Measurements from ENCODE around the gene RAB37.

The RAB37 gene

DNA sequence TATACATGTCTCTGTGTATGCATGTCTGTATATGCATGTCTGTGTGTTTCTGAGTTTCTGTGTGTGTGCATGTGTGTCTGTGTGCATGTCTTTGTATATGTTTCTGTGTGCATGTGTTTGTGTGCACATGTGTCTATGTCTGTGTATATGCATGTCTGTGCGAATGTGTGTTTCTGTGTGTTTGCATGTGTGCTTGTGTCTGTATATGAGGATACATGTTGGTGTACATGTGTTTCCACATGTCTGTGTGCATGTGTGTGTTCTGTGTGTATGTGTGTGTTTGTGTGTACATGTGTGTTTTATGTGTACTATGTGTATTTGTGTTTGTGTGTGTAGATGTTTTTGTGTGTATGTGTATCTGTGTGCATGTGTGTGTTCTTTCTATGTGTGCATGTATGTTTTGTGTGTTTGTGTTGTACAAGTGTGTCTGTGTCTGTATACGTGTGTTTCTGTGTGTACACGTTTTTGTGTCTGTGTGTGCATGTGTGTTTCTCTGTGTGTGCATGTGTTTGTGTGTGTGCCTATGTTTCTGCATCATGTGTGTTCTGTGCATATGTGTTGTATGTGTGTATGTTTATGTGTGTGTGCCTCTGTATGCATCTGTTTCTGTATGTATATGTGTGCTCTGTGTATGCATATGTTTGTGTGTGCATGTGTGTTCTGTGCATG lies 8.9 kb upstream of the RAB37 start:
- DNase-seq (ENCODE audit: low read depth, low spot score) = no peak

DNA sequence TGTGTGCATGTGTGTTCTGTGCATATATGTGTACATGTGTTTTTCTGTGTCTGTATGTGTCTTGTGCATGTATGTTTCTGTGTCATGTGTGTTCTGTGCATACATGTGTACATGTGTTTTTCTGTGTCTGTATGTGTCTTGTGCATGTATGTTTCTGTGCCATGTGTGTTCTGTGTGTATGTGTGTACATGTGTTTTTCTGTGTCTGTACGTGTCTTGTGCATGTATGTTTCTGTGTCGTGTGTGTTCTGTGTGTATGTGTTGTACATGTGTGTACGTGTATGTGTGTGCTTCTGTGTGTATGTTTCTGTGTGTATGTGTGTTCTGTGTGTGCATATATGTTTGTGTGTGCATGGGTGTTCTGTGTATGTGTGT lies 8.4 kb upstream of the RAB37 start:
- DNase-seq (ENCODE audit: low read depth, low spot score) = no peak

DNA sequence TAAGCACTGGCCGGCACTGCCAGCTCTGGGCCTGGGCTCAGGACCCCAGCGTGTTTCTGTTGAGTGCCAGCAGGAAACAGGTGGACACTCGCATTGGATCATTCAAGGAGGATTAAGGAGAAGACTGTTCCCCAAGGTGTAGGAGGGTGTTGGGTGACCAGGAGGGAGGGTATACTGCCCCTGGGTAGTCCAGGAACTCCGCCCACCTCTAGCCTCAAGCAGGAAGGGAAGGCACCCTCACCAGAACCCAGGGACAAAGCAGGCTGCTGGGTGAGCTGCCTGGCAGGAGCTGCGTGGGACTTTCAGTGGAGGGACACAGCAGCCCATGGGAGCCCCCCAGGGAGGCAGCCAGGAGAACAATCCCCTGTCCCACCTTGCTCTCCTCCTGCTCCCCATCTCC lies 7.7 kb upstream of the RAB37 start:
- no peak for DNase-seq (ENCODE audit: low read depth, low spot score)

DNA sequence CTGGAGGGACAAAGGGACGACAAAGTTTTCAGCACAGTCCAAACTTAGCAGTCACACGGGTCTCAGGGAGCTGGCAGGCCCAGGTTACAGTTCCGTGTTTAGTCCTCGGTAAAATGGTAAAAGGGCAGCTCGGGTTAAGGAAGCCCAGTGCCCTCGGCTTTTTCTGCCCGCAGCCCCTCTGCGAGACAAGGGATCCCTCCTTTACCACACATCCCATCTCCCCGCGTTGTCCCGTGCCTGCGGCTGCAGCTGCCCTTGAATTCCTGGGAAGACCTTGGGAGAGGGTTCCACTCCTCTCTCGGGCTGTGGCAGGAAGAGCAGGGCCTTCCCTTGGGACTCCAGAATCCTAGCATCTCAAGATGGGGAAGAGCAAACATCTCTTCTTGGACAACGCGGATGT lies 7.2 kb upstream of the RAB37 start:
- no peak for DNase-seq (ENCODE audit: low read depth, low spot score)

DNA sequence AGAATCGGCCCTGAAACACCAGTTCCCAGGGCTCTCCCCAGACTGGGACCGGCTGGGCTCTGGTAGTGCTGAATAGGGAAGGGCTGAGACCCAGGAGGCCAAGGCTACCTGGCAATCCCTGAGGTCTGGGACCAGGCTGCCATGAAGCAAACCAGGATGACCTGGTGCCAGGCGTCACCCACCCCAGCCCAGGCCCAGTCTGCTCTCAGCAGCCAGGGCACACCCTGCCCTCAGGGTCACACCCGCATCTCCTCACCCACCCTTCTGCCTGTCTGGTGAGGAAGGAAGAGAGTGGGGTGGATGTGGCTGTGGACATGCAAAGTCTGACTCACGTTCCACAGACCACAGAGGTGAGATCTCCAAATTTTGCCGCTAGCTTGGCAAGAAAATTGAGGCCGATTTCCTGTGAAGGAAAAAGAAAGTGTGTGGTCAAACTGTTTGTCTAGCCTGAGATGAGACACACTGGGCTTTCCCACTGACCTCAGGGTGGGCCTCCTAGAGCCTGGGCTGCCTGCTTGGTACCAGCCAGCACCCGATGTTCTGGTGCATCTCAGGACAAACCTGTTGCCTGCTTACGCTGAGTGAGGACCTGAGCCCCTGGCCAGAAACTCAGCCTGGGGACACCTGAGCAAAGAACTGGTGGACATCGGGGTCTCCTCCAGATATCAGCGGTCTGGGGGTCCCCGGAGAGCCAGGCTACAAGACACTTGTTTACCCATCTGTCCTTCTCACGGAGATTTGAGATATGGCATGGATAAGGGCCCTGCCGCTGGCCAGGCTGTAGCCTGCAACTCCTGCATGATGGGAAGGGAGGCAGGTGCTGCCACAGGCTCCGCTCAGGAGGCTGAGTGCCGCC lies 6.3 kb upstream of the RAB37 start:
- DNase-seq (ENCODE audit: low read depth, low spot score) = no peak

DNA sequence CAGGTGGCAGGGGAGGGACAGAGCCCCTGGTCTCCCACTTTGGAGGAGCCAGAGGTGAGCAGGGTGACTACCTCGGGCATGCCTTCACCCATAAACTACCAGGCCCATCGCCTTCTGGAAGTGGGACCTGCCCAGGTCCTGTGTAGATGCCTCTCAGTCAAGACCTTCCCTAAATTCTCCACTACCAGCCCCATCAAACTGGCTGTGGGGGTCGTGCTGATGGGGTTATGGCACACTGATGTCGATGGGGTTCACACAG lies 5.8 kb upstream of the RAB37 start:
- no peak for DNase-seq (ENCODE audit: low read depth, low spot score)

DNA sequence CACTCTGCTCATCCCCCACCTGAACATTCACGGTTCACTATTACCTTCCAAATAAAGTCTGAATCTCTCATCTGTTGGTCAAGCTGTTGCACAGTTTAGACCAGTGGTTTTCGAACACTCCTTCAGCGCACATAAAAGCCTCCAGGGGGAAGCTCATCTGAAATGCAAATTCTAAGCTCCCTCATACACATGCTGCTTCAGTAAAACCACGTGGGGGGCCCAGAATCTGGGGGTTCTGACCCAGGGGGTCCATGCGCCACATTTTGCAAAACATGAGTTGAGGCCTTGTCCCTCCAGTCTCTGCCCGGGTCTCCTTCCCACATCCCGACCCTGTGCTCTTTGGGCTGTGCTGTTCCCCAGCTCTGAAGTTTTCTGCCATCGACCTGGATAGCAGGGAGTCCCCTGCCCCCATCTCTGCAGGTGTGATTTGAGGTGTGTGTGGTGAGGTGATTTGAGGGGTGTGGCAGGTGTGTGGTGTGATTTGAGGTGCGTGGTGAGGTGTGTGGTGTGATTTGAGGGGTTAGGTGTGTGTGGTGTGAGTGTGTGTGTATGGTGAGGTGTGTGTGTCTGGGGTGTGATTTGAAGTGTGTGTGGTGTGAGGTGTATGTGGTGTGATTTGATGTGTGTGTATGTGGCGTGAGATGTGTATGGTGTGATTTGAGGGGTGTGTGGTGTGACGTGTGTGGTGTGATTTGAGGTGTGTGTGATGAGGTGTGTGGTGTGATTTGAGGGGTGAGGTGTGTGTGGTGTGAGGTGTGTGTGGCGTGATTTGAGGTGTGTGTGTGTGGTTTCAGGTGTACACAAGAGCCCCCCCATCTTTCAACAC lies 4.8 kb upstream of the RAB37 start:
- no peak for DNase-seq (ENCODE audit: low read depth, low spot score)

DNA sequence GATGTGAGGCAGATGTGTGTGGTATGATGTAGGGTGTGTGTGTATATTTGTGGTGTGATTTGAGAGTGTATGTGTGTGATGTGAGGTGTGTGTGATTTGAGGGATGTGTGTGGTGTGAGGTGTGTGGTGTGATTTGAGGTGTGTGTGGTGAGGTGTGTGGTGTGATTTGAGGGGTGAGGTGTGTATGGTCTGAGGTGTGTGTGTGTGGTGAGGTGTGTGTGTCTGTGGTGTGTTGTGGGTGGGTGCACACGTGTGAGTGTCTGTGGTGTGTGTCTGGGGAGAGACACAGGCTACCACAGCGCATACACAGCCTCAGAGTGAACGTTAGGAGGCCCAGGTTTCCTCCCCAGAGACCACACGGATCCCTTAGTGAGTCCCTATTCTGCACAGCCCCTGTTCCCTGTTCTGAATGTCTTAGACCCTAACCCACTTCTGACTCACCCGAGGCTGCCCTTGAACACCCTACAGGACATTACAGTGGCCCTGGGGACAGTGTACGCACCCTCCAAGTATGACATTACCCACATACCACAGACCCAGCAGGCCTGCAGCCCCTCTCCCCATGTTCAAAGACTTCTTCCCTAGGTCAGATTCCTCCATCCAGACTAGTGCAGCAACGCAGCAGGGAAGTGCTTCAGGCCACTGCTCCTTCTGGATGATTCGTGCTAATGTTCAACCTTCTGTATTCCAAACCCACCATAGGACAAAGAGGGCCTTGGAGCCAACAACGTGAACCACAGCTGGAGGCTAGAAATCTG lies 3.5 kb upstream of the RAB37 start:
- DNase-seq (ENCODE audit: low read depth, low spot score) = no peak

GRCh38 chr17:74734256-74734655 lies 2.8 kb upstream of the RAB37 start:
- no peak for DNase-seq (ENCODE audit: low read depth, low spot score)

- DNase-seq (ENCODE audit: low read depth, low spot score) = no peak
These were observed 419 bp downstream of the RAB37 start for GRCh38 chr17:74737299-74738050.

GRCh38 chr17:74738051-74738996 lies 1.3 kb downstream of the RAB37 start:
- DNase-seq (ENCODE audit: low read depth, low spot score) = peak; percentile 54

DNA sequence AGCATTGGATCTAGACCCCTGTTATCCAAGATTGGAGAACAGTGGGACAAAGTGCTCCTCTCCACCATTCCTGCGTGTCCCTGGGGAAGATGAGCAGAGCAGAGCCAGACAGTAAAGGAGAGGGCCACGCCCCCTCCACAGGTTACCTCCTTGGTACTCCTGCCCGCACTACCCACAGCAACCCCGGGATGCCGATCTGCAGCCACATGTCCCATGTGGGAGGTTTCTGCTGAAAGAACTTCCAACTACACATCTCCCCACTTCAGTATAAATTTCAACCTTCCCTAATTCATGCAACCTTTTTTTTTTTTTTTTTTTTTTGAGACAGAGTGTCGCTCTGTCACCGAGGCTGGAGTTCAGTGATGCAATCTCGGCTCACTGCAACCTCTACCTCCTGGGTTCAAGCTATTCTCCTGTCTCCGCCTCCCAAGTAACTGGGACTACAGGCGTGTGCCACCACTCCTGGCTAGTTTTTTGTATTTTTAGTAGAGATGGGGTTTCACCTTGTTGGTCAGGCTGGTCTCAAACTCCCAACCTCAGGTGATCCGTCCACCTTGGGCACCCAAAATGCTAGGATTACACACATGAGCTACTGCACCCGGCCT lies 2.3 kb downstream of the RAB37 start:
- DNase-seq (ENCODE audit: low read depth, low spot score) = no peak

DNA sequence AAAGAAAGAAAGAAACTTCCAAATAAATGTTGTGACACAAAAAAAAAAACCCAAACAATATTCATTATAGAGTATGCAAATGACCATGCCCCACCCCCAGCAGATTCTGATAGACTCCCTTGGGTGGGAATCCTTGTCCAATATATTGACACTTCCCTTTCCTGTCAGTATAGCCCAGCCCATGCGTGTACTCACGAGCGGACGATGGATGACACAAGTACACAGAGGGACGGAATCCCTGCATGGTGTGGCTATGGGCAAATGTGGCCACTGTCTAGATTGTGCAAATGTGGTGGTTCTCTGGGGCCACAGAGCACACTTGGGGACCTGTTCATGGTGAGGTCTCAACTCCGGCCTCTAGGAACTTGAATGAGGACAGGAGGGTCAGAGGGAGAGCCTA lies 3.1 kb downstream of the RAB37 start:
- DNase-seq (ENCODE audit: low read depth, low spot score) = no peak

DNA sequence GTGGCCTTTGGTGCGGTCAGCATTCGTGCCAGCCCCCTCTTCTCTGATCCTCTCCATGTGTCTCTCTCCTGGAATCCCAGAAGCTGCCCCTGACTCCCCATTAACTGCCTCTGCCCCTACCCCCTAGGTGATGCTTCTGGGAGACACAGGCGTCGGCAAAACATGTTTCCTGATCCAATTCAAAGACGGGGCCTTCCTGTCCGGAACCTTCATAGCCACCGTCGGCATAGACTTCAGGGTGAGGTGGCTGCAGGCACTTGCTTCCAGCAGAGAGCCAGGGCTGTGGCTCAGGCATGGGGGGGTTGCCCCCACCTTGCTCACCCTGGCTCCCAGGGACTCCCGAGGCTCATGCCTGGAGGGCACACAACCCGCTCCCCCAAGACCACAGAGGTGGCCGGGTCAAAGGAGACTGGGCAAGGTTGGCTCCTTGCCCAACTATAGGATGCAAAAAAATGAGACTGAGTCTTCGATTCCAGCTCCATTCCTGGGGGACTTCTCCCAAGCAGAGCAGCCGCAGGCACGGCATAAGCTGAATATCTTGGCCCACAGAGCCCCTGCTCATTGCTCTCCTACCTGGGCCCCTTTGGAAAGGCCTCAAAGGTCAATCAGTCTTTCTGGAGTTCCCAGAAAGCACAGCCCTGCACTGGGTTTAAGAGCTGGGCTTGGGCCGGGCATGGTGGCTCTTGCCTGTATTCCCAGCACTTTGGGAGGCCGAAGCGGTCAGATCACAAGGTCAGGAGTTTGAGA lies 3.8 kb downstream of the RAB37 start:
- DNase-seq (ENCODE audit: low read depth, low spot score) = no peak

- no peak for DNase-seq (ENCODE audit: low read depth, low spot score)
These were observed 5.1 kb downstream of the RAB37 start for GRCh38 chr17:74742153-74742515.

- no peak for DNase-seq (ENCODE audit: low read depth, low spot score)
These were observed 6.0 kb downstream of the RAB37 start for GRCh38 chr17:74742978-74743545.

- DNase-seq (ENCODE audit: low read depth, low spot score) = no peak
These were observed 6.7 kb downstream of the RAB37 start for GRCh38 chr17:74743755-74744154.

DNA sequence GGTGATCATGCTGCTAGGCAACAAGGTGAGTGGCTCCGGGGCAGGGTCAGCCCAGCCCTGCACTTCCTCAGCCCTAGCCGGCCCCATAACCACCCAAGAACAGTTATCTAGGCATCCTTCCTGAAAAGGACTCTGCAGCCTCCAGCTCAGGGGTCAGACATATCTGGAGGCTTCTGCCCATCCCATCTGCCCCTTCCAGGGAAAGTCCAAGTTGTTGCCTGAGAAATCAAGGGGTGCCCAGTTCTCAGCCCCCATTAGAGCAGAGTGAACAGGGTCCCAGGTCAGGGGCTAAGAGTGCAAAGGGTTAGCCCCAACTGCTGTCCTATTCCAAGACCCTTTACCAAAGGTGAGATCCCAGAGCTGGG lies 7.3 kb downstream of the RAB37 start:
- DNase-seq (ENCODE audit: low read depth, low spot score) = no peak
